Measurements from ENCODE around the gene NBDY.

Gene NBDY

DNA sequence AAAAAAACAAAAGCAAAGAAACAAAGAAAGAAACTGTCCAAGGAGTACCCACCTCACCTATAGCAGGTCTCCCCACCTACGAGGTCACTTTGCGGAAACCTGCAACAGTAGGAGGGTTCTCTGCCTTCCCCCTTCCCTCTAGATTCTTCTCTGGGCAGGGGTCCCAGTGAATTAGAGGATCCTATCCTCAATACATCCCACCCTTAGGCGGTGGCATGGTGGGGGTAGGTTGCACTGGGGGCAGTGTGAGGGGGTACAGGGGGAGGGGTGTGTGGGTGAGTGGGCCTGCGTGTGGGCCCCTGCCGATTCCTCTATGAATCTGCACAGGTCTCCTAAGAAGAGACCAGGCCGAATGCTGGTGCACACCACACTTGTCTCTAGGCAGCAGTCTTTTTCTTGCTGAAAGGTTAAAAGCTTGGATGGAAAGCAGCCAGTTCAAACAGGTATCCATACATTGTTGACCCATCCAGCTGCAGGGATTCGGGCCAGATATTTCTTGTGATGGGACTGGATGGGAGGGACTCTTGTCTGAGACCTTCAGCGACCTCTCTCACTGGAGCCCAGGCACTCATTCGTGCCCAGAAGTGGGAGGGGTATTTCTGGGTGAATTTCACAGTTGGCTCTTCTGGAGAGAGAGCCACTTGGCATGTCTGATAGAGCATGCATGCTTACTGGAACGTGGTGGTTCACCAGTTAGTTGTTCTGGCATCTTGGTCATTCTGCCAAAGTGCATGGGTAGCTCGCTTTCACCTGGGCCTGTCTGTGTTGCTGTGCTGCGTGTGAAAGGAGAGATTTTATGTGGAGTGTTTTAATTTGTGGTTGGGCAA lies 65.6 kb downstream of the NBDY start:
- Histone ChIP-seq H2BK5ac (ENCODE audit: low read length) (no peak overlapping the region), H3K79me1 (ENCODE audit: low read length) (no peaks in the 10 kb centered on the region), H3K27me3 (ENCODE audit: insufficient read depth, low read length, poor library complexity) (no peaks in the 10 kb centered on the region), H2BK15ac (replicated peaks; ENCODE audit: low read depth) (no peak overlapping the region), H2BK120ac (ENCODE audit: low read depth, low read length) (no peak overlapping the region), H3K36me3 (ENCODE audit: control insufficient read depth, insufficient read depth, low read length) (no peaks in the 10 kb centered on the region), H3K4me1 (ENCODE audit: control insufficient read depth, low read depth, low read length) (no peaks in the 10 kb centered on the region), H3K4me3 (ENCODE audit: low read length) (no peak overlapping the region), H3K4me2 (ENCODE audit: low read length) (no peak overlapping the region), H3K23ac (ENCODE audit: low read length) (no peak overlapping the region), H3K79me2 (ENCODE audit: control insufficient read depth, insufficient read depth, low read length) (no peaks in the 10 kb centered on the region), H3K9ac (ENCODE audit: low read length) (no peak overlapping the region), H4K8ac (ENCODE audit: low read depth, low read length) (no peak overlapping the region), H3K56ac (ENCODE audit: low read length) (no peak overlapping the region), H3K4ac (ENCODE audit: low read depth, low read length) (no peak overlapping the region), H3K18ac (ENCODE audit: low read length) (no peak overlapping the region), H2AK5ac (ENCODE audit: low read length) (no peak overlapping the region), H4K5ac (ENCODE audit: low read length) (no peak overlapping the region), H3K27ac (ENCODE audit: low read depth, low read length) (no peak overlapping the region)
- no CpG with 5 or more reads among the region's 12 CpGs for WGBS (ENCODE audit: extremely low coverage, insufficient coverage, low lambda C conversion rate)
- no peak for DNase-seq

GRCh38 chrX:56795309-56795868 lies 66.3 kb downstream of the NBDY start:
- Histone ChIP-seq H4K5ac (ENCODE audit: low read length) (no peak overlapping the region), H3K56ac (ENCODE audit: low read length) (no peak overlapping the region), H2BK5ac (ENCODE audit: low read length) (no peak overlapping the region), H2BK15ac (replicated peaks; ENCODE audit: low read depth) (no peak overlapping the region), H3K18ac (ENCODE audit: low read length) (no peak overlapping the region), H2BK120ac (ENCODE audit: low read depth, low read length) (no peak overlapping the region), H3K4me3 (ENCODE audit: low read length) (no peak overlapping the region), H3K79me1 (ENCODE audit: low read length) (no peaks in the 10 kb centered on the region), H3K4ac (ENCODE audit: low read depth, low read length) (no peak overlapping the region), H3K79me2 (ENCODE audit: control insufficient read depth, insufficient read depth, low read length) (no peaks in the 10 kb centered on the region), H3K27ac (ENCODE audit: low read depth, low read length) (no peak overlapping the region), H4K8ac (ENCODE audit: low read depth, low read length) (no peak overlapping the region), H3K9ac (ENCODE audit: low read length) (no peak overlapping the region), H3K36me3 (ENCODE audit: control insufficient read depth, insufficient read depth, low read length) (no peaks in the 10 kb centered on the region), H3K27me3 (ENCODE audit: insufficient read depth, low read length, poor library complexity) (no peaks in the 10 kb centered on the region), H3K4me1 (ENCODE audit: control insufficient read depth, low read depth, low read length) (no peaks in the 10 kb centered on the region), H3K23ac (ENCODE audit: low read length) (no peak overlapping the region), H2AK5ac (ENCODE audit: low read length) (no peak overlapping the region), H3K4me2 (ENCODE audit: low read length) (no peak overlapping the region)
- no CpG with 5 or more reads among the region's 14 CpGs for WGBS (ENCODE audit: extremely low coverage, insufficient coverage, low lambda C conversion rate)
- no peak for DNase-seq

- H4K8ac ChIP-seq (ENCODE audit: low read depth, low read length): no peak overlapping the region
- H3K27me3 ChIP-seq (ENCODE audit: insufficient read depth, low read length, poor library complexity): no peaks in the 10 kb centered on the region
- H4K5ac ChIP-seq (ENCODE audit: low read length): no peak overlapping the region
- H3K79me2 ChIP-seq (ENCODE audit: control insufficient read depth, insufficient read depth, low read length): no peaks in the 10 kb centered on the region
- no peak overlapping the region for H3K4me3 ChIP-seq (ENCODE audit: low read length)
- no peak overlapping the region for H2BK120ac ChIP-seq (ENCODE audit: low read depth, low read length)
- no peak overlapping the region for H3K4me2 ChIP-seq (ENCODE audit: low read length)
- H3K4ac ChIP-seq (ENCODE audit: low read depth, low read length): no peak overlapping the region
- no peak overlapping the region for H2AK5ac ChIP-seq (ENCODE audit: low read length)
- no peak overlapping the region for H3K9ac ChIP-seq (ENCODE audit: low read length)
- H2BK5ac ChIP-seq (ENCODE audit: low read length): no peak overlapping the region
- H3K4me1 ChIP-seq (ENCODE audit: control insufficient read depth, low read depth, low read length): no peaks in the 10 kb centered on the region
- no peaks in the 10 kb centered on the region for H3K79me1 ChIP-seq (ENCODE audit: low read length)
- no peak overlapping the region for H3K56ac ChIP-seq (ENCODE audit: low read length)
- WGBS (ENCODE audit: extremely low coverage, insufficient coverage, low lambda C conversion rate): no CpG with 5 or more reads among the region's 4 CpGs
- no peaks in the 10 kb centered on the region for H3K36me3 ChIP-seq (ENCODE audit: control insufficient read depth, insufficient read depth, low read length)
- no peak overlapping the region for H3K18ac ChIP-seq (ENCODE audit: low read length)
- no peak overlapping the region for H3K27ac ChIP-seq (ENCODE audit: low read depth, low read length)
- no peak overlapping the region for H3K23ac ChIP-seq (ENCODE audit: low read length)
- DNase-seq: no peak
- H2BK15ac ChIP-seq (replicated peaks; ENCODE audit: low read depth): no peak overlapping the region
Measured at GRCh38 chrX:56796641-56797395, 67.8 kb downstream of the NBDY start.

DNA sequence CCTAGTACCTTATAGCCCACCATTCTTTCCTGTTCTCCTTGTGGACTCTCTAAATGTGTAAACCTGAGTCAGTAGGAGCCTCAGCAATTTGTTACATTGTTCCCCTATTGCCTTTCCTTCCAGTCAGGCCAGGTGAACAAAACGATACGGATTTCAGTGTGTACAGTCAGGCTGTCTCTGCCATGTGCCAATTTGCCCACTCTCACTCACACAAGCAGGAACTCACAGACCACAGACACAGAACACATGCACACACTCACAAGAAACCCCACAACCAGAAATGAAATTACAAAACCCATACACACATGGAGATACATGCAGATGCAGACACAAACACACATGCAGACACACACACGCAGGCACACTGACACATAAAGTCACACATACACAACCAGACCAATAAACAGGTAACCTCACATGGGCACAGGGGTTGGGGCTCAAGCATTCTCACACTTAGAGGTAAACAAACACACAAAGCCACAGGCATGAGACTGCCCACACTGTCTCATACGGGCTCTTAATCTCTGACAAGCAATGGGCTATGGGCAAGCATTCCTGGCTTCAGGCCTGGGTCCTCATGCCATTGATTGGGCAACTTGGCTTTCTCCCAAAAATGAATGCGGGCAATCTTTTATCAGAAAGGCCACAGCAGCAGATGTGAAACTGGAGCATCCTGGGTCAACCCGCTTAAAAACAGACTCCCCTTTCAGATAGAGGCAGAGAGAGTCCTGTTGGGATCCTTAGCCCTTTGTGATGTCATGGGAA lies 68.7 kb downstream of the NBDY start:
- no peak overlapping the region for H4K8ac ChIP-seq (ENCODE audit: low read depth, low read length)
- no peaks in the 10 kb centered on the region for H3K27me3 ChIP-seq (ENCODE audit: insufficient read depth, low read length, poor library complexity)
- no peak overlapping the region for H3K9ac ChIP-seq (ENCODE audit: low read length)
- H3K4me1 ChIP-seq (ENCODE audit: control insufficient read depth, low read depth, low read length): no peaks in the 10 kb centered on the region
- DNase-seq: no peak
- H3K4me3 ChIP-seq (ENCODE audit: low read length): no peak overlapping the region
- H2BK5ac ChIP-seq (ENCODE audit: low read length): no peak overlapping the region
- H3K4ac ChIP-seq (ENCODE audit: low read depth, low read length): no peak overlapping the region
- H3K56ac ChIP-seq (ENCODE audit: low read length): no peak overlapping the region
- no peak overlapping the region for H2AK5ac ChIP-seq (ENCODE audit: low read length)
- no peak overlapping the region for H4K5ac ChIP-seq (ENCODE audit: low read length)
- WGBS (ENCODE audit: extremely low coverage, insufficient coverage, low lambda C conversion rate): no CpG with 5 or more reads among the region's 6 CpGs
- no peak overlapping the region for H2BK120ac ChIP-seq (ENCODE audit: low read depth, low read length)
- H3K23ac ChIP-seq (ENCODE audit: low read length): no peak overlapping the region
- H3K27ac ChIP-seq (ENCODE audit: low read depth, low read length): no peak overlapping the region
- no peak overlapping the region for H3K18ac ChIP-seq (ENCODE audit: low read length)
- no peak overlapping the region for H3K4me2 ChIP-seq (ENCODE audit: low read length)
- H3K79me1 ChIP-seq (ENCODE audit: low read length): no peaks in the 10 kb centered on the region
- no peak overlapping the region for H2BK15ac ChIP-seq (replicated peaks; ENCODE audit: low read depth)
- H3K36me3 ChIP-seq (ENCODE audit: control insufficient read depth, insufficient read depth, low read length): no peaks in the 10 kb centered on the region
- no peaks in the 10 kb centered on the region for H3K79me2 ChIP-seq (ENCODE audit: control insufficient read depth, insufficient read depth, low read length)

- Histone ChIP-seq H3K79me2 (ENCODE audit: control insufficient read depth, insufficient read depth, low read length) (no peaks in the 10 kb centered on the region), H3K18ac (ENCODE audit: low read length) (no peak overlapping the region), H3K4me3 (ENCODE audit: low read length) (no peak overlapping the region), H4K5ac (ENCODE audit: low read length) (no peak overlapping the region), H3K9ac (ENCODE audit: low read length) (no peak overlapping the region), H3K4me2 (ENCODE audit: low read length) (no peak overlapping the region), H3K79me1 (ENCODE audit: low read length) (no peaks in the 10 kb centered on the region), H2BK5ac (ENCODE audit: low read length) (no peak overlapping the region), H3K23ac (ENCODE audit: low read length) (no peak overlapping the region), H2BK15ac (replicated peaks; ENCODE audit: low read depth) (no peak overlapping the region), H3K27ac (ENCODE audit: low read depth, low read length) (no peak overlapping the region), H3K56ac (ENCODE audit: low read length) (peak overlapping the region; percentile 15), H3K4me1 (ENCODE audit: control insufficient read depth, low read depth, low read length) (no peaks in the 10 kb centered on the region), H2AK5ac (ENCODE audit: low read length) (no peak overlapping the region), H4K8ac (ENCODE audit: low read depth, low read length) (no peak overlapping the region), H3K27me3 (ENCODE audit: insufficient read depth, low read length, poor library complexity) (no peaks in the 10 kb centered on the region), H2BK120ac (ENCODE audit: low read depth, low read length) (no peak overlapping the region), H3K4ac (ENCODE audit: low read depth, low read length) (no peak overlapping the region), H3K36me3 (ENCODE audit: control insufficient read depth, insufficient read depth, low read length) (no peaks in the 10 kb centered on the region)
- WGBS (ENCODE audit: extremely low coverage, insufficient coverage, low lambda C conversion rate): no CpG with 5 or more reads among the region's 5 CpGs
- no peak for DNase-seq
Measured at GRCh38 chrX:56798339-56798711, 69.3 kb downstream of the NBDY start.

Measured in mesendoderm (in vitro differentiated cells).